H9 (cell line): ENCODE data around the gene CAV2. TPM values are rescaled to one million over a fixed set of nuclear protein-coding genes. Genes with fewer than 3 reads are reported as not detected.

Experiments
- DNase-seq: peaks from one replicate; pipeline ENCODE4 v3.0.0-alpha.2; 2017
- H2AFZ ChIP-seq: one replicate; pipeline ENCODE4 v1.6.1; 2013; ENCODE audit warnings: mild to moderate bottlenecking, low read length, control low read depth, moderate library complexity
- H2AK5ac ChIP-seq: 2 replicates; pipeline ENCODE4 v1.6.1; 2013; ENCODE audit warnings: low read length, control low read depth, mixed read lengths; ENCODE audit not compliant: insufficient read length
- H2BK120ac ChIP-seq: one replicate; pipeline ENCODE4 v1.6.1; 2013; ENCODE audit warnings: low read depth, mild to moderate bottlenecking, low read length, control low read depth, inconsistent platforms; ENCODE audit not compliant: poor library complexity, severe bottlenecking
- H2BK12ac ChIP-seq: 2 replicates; pipeline ENCODE4 v1.6.1; 2013; ENCODE audit warnings: low read length, control low read depth, mixed read lengths, low read depth; ENCODE audit not compliant: insufficient read length
- H2BK15ac ChIP-seq: 2 replicates; pipeline ENCODE4 v1.6.1; 2013; ENCODE audit warnings: low read depth, low read length, control low read depth
- H2BK20ac ChIP-seq: one replicate; pipeline ENCODE4 v1.6.1; 2013; ENCODE audit warnings: low read depth, mild to moderate bottlenecking, low read length, control low read depth, inconsistent platforms; ENCODE audit not compliant: poor library complexity, severe bottlenecking
- H2BK5ac ChIP-seq: 2 replicates; pipeline ENCODE4 v1.6.1; 2013; ENCODE audit warnings: low read length, control low read depth, mixed read lengths; ENCODE audit not compliant: insufficient read length
- H3K14ac ChIP-seq: 2 replicates; pipeline ENCODE4 v1.6.1; 2013; ENCODE audit warnings: low read length, control low read depth; ENCODE audit not compliant: insufficient read depth
- H3K18ac ChIP-seq: 2 replicates; pipeline ENCODE4 v1.6.1; 2013; ENCODE audit warnings: low read depth, mild to moderate bottlenecking, mixed read lengths, low read length, control low read depth; ENCODE audit not compliant: insufficient read length
- H3K23ac ChIP-seq: 2 replicates; pipeline ENCODE4 v1.6.1; 2013; ENCODE audit warnings: low read length, control low read depth, mixed read lengths, low read depth; ENCODE audit not compliant: insufficient read length
- H3K23me2 ChIP-seq: 2 replicates; pipeline ENCODE4 v1.6.1; 2013; ENCODE audit warnings: low read depth, mild to moderate bottlenecking, mixed read lengths, low read length, control low read depth; ENCODE audit not compliant: insufficient read length, poor library complexity, severe bottlenecking
- H3K27ac ChIP-seq: 2 replicates; pipeline ENCODE4 v1.5.1; 2013; ENCODE audit warnings: low read length, control low read depth, mixed read lengths, low read depth; ENCODE audit not compliant: insufficient read length
- H3K27me3 ChIP-seq: 2 replicates; pipeline ENCODE4 v1.6.1; 2013; ENCODE audit warnings: low read length, control low read depth, inconsistent platforms; ENCODE audit not compliant: insufficient read depth
- H3K4ac ChIP-seq: 2 replicates; pipeline ENCODE4 v1.6.1; 2013; ENCODE audit warnings: low read depth, mild to moderate bottlenecking, control low read depth, inconsistent platforms, low read length, moderate library complexity
- H3K4me1 ChIP-seq: 2 replicates; pipeline ENCODE4 v1.6.1; 2013; ENCODE audit warnings: low read length, control low read depth, inconsistent platforms; ENCODE audit not compliant: insufficient read depth
- H3K4me2 ChIP-seq: 2 replicates; pipeline ENCODE4 v1.6.1; 2013; ENCODE audit warnings: low read length, control low read depth, mixed read lengths; ENCODE audit not compliant: insufficient read length, insufficient read depth
- H3K56ac ChIP-seq: 2 replicates; pipeline ENCODE4 v1.6.1; 2013; ENCODE audit warnings: low read depth, mild to moderate bottlenecking, mixed read lengths, low read length, control low read depth; ENCODE audit not compliant: insufficient read length
- H3K79me1 ChIP-seq: 2 replicates; pipeline ENCODE4 v1.6.1; 2013; ENCODE audit warnings: low read depth, mild to moderate bottlenecking, moderate library complexity, low read length, control low read depth, inconsistent platforms; ENCODE audit not compliant: insufficient read depth, poor library complexity, severe bottlenecking
- H3K79me2 ChIP-seq: 2 replicates; pipeline ENCODE4 v1.6.1; 2013; ENCODE audit warnings: low read length, control low read depth, inconsistent platforms; ENCODE audit not compliant: insufficient read depth
- H3K9ac ChIP-seq: 2 replicates; pipeline ENCODE4 v1.6.1; 2013; ENCODE audit warnings: low read length, control low read depth, mixed read lengths; ENCODE audit not compliant: insufficient read length; ENCODE audit errors: extremely low read depth
- H3K9me3 ChIP-seq: one replicate; pipeline ENCODE4 v1.6.1; 2013; ENCODE audit warnings: low read depth, low read length, inconsistent platforms; ENCODE audit not compliant: control insufficient read depth
- H3T11ph ChIP-seq: one replicate; pipeline ENCODE4 v1.6.1; 2013; ENCODE audit warnings: mild to moderate bottlenecking, low read length, control low read depth, inconsistent platforms
- H4K20me1 ChIP-seq: one replicate; pipeline ENCODE4 v1.6.1; 2013; ENCODE audit not compliant: control insufficient read depth, insufficient read length, insufficient read depth
- H4K5ac ChIP-seq: 2 replicates; pipeline ENCODE4 v1.6.1; 2013; ENCODE audit warnings: low read depth, mild to moderate bottlenecking, mixed read lengths, low read length, control low read depth; ENCODE audit not compliant: insufficient read length
- H4K8ac ChIP-seq: replicated peaks from 2 replicates; pipeline ENCODE4 v1.6.1; 2013; ENCODE audit warnings: low read length, control low read depth, mixed read lengths, low read depth; ENCODE audit not compliant: insufficient read length
- H4K91ac ChIP-seq: 2 replicates; pipeline ENCODE4 v1.6.1; 2013; ENCODE audit warnings: low read depth, mild to moderate bottlenecking, moderate library complexity, mixed read lengths, low read length, control low read depth; ENCODE audit not compliant: insufficient read length
- H3K27ac Mint-ChIP-seq, 3 experiments: 2 replicates in 2 of 3; 3 replicates in 1 of 3; pipeline ENCODE4 v1.8.0; 2020 to 2021; ENCODE audit warnings: mixed read lengths in 3 of 3, mild to moderate bottlenecking in 1 of 3, moderate library complexity in 1 of 3
- H3K27me3 Mint-ChIP-seq: 2 replicates; pipeline ENCODE4 v1.8.0; 2021; ENCODE audit warnings: low read depth, mild to moderate bottlenecking, moderate library complexity, mixed read lengths
- H3K36me3 Mint-ChIP-seq, 3 experiments: 2 replicates in 2 of 3; 3 replicates in 1 of 3; pipeline ENCODE4 v1.8.0; 2020 to 2021; ENCODE audit warnings: low read depth in 3 of 3, mixed read lengths in 3 of 3; ENCODE audit not compliant: insufficient read depth in 1 of 3
- H3K4me1 Mint-ChIP-seq, 2 experiments: 2 replicates each; pipeline ENCODE4 v1.8.0; 2020; ENCODE audit warnings: mixed read lengths in 2 of 2
- H3K4me3 Mint-ChIP-seq, 2 experiments: 2 replicates in 1 of 2; 3 replicates in 1 of 2; pipeline ENCODE4 v1.8.0; 2020 to 2021; ENCODE audit warnings: mild to moderate bottlenecking in 2 of 2, mixed read lengths in 2 of 2, moderate library complexity in 1 of 2
- H3K9me3 Mint-ChIP-seq, 2 experiments: 2 replicates in 1 of 2; 3 replicates in 1 of 2; pipeline ENCODE4 v1.8.0; 2020; ENCODE audit warnings: mild to moderate bottlenecking in 2 of 2, mixed read lengths in 2 of 2, moderate library complexity in 1 of 2
- CTCF ChIP-seq: fragments of 200-600 bp; sonication (generic); conservative IDR thresholded peaks from 3 replicates; pipeline ENCODE4 v1.8.0; 2021; ENCODE audit warnings: antibody characterized with exemption, mild to moderate bottlenecking
- WGBS: extraction: QIAGEN DNeasy Blood & Tissue Kit; methylation state at CpG from one replicate; pipeline ENCODE4 v1.1.7; 2013; ENCODE audit warnings: missing lambda C conversion rate, low lambda C conversion rate, mixed read lengths; ENCODE audit not compliant: insufficient read length; ENCODE audit errors: extremely low coverage; 5-methylcytosine and 5-hydroxymethylcytosine counted together
- total RNA-seq: library from RNA; stranded (reverse); gene quantifications from 2 replicates; pipeline ENCODE4 v1.2.1, GENCODE V29; 2021

The CAV2 gene
- total RNA-seq, 1 experiment from 2014 or later, result 3.7 TPM

- Histone ChIP-seq H4K5ac (no peak overlapping the region), H3K23ac (no peak overlapping the region), H3K18ac (no peak overlapping the region), H2BK120ac (no peak overlapping the region), H4K8ac (no peak overlapping the region), H4K20me1 (no peaks in the 10 kb centered on the region), H3K9me3 (no peaks in the 10 kb centered on the region), H3K4ac (no peak overlapping the region), H4K91ac (no peak overlapping the region), H3K4me2 (no peak overlapping the region), H3K27ac (no peak overlapping the region), H3K27me3 (no peaks in the 10 kb centered on the region), H3K56ac (no peak overlapping the region), H3T11ph (no peak overlapping the region), H3K9ac (no peak overlapping the region), H2BK5ac (no peak overlapping the region), H2BK12ac (no peak overlapping the region), H3K14ac (no peak overlapping the region), H2BK15ac (no peak overlapping the region), H3K79me2 (no peaks in the 10 kb centered on the region), H2AK5ac (no peak overlapping the region), H3K79me1 (no peaks in the 10 kb centered on the region), H3K4me1 (peaks cover 3% of the 10 kb centered on the region; the same call in 1 of the 2 replicates), H2BK20ac (no peak overlapping the region), H2AFZ (no peak overlapping the region), H3K23me2 (no peaks in the 10 kb centered on the region)
- no peak for DNase-seq
- WGBS, result no CpG with 5 or more reads among the region's 12 CpGs
- Mint-ChIP-seq H3K36me3 (no peaks in the 10 kb centered on the region), H3K4me1 (peaks cover 13 to 19% of the 10 kb centered on the region in 2 experiments), H3K27ac (no peak overlapping the region), H3K27me3 (no peaks in the 10 kb centered on the region; the same call in 1 of the 2 replicates), H3K9me3 (no peaks in the 10 kb centered on the region), H3K4me3 (no peak overlapping the region; a peak in 1 of 5 replicates)
- no peak for TF ChIP-seq CTCF
These were observed 12.3 kb downstream of the CAV2 start for GRCh38 chr7:116511552-116512519.
